A549 treated with GW870086 at 1 μM for 4 hours (cell line): ENCODE data around the gene GHRHR. TPM values are rescaled to one million over a fixed set of nuclear protein-coding genes. Genes with fewer than 3 reads are reported as not detected.

Source experiments
- total RNA-seq: library from RNA; stranded (reverse); fragments of 200-300 nt; extraction: Qiagen RNA extraction; gene quantifications from 5 replicates; pipeline ENCODE4 v1.2.3, GENCODE V29; 2022; ENCODE audit warnings: low read depth

The GHRHR gene
- total RNA-seq, result not detected in 5 replicates

DNA sequence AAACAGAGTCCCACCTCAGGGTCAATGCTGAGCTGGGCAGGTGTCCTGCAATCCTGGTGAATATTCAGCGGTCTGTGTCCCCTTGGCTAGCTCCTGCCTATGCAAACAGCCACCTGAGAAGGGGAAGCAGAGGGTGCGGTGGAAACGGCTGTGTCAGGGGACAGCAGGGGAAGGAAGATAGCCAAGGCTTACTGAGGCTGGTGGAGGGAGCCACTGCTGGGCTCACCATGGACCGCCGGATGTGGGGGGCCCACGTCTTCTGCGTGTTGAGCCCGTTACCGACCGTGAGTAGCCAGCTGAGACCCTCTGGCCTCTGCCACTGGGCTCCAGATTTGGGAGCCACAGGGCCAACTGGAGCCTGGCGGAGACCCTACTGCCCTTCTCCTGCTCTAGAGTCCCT lies at the start of gene GHRHR:
Gene GHRHR (plus strand): TSS at position 112 of the 400 bp plus-strand sequence. CDS start 116 bp downstream, at position 228.

Other genes with a start within 250 kb of the GHRHR start
- not detected in 5 replicates for gene INMT, start 211.8 kb upstream of the GHRHR start, total RNA-seq
- gene MINDY4, start 192.5 kb upstream of the GHRHR start, total RNA-seq, result 2.0 to 2.9 TPM (median 2.3 TPM) in 5 replicates
- gene AQP1, start 52.1 kb upstream of the GHRHR start, total RNA-seq, result 0.30 to 0.53 TPM (median 0.44 TPM) in 5 replicates
- 0.01 to 0.08 TPM (median 0.02 TPM) in 3 of 5 replicates, not detected in the others for gene ADCYAP1R1, start 88.4 kb downstream of the GHRHR start, total RNA-seq